Endometrial microvascular endothelial cells (primary cell): ENCODE results near the gene PTOV1. TPM values are rescaled to one million over a fixed set of nuclear protein-coding genes. Genes with fewer than 3 reads are reported as not detected.

Experiments
- in situ Hi-C: cut with HindIII; loops from 2 replicates; pipeline ENCODE4 v1.10.0; 2017; ENCODE audit warnings: low sequenced_read_pairs, low pct_unique_long_range_greater_than_20kb; ENCODE audit errors: inconsistent ontology term
- total RNA-seq: library from RNA; depleted of rRNA; stranded (reverse); fragments of >200 nt; gene quantifications from one replicate; pipeline ENCODE4 v1.2.3, GENCODE V29; 2015; ENCODE audit errors: inconsistent ontology term

Gene PTOV1
- total RNA-seq, 1 donor from 2014 or later: 59.8 TPM

DNA sequence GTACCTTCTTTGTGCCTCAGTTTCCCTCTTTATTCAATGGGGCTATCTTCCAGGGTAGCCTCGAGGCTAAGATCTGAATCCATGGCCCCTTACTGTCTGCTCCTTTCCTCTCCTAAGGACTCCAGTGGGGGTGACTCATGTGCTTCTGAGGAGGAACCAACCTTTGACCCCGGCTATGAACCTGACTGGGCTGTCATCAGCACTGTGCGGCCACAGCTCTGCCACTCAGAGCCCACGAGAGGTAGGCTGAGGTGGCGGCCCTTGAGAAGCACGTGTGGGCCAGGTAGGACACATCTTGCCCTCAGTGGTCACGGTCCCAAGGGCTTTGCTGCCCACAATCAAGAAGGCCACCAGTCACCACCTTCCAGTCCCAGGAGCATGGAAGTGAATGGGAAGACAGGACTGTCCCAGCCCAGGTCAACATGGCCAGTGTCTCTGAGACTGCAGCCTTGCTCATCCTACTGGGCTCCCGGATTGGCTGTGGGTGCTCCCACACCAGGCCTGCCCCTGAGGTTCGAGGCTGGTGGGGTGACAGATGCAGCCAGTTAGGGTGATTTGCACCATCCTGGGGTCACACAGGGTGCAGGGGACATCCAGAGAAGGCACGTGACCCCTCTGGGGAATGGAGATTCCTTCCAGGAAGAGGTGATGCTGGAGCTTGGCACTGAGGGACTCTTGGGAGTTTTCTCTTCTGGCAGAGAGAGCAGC lies 29.4 kb downstream of the PTOV1 start:
- in situ Hi-C loops: no loop called here

DNA sequence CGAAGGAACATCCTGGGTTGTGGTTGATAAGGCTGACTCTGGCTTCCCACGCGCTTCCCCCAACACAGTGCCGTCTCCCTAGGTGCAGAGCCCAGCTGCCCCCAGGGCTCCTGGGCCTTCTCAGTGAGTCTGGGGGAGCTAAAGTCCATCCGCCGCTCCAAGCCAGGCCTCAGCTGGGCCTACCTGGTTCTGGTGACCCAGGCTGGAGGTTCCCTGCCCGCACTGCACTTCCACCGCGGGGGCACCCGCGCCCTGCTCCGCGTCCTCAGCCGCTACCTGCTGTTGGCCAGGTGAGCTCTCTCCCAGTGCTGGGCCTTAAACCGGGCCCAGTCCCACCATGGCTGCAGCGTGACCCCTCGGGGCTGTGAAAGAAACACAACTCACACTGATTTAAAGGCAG lies 30.2 kb downstream of the PTOV1 start:
- in situ Hi-C loops: no loop called here

DNA sequence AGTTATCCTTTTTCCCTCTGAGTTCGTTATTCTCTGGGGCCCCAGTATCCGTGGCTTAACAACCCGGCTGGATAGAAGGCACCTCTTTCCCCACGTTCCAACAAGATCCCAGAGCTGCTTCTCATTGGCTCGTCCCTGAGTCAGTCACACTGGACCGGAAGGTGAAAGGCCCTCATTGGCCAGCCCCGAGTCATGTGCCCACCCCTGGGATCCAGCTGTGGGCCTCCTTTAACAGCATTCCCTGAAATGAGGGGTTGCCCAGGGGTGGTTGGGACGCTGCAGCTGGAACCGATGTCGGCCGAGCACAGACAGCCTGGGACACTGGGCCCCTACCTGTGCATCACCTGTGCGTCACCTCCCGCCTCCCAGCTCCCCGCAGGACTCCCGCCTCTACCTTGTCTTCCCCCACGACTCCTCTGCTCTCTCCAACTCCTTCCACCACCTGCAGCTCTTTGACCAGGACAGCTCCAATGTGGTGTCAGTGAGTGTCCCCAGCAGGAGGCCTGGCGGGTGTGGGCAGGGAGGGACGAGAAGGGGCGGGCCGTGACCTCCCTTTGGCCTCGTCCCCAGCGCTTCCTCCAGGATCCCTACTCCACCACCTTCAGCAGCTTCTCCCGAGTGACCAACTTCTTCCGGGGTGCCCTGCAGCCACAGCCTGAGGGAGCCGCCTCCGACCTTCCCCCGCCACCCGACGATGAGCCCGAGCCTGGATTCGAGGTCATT lies 30.9 kb downstream of the PTOV1 start:
- in situ Hi-C loops: no loop called here

DNA sequence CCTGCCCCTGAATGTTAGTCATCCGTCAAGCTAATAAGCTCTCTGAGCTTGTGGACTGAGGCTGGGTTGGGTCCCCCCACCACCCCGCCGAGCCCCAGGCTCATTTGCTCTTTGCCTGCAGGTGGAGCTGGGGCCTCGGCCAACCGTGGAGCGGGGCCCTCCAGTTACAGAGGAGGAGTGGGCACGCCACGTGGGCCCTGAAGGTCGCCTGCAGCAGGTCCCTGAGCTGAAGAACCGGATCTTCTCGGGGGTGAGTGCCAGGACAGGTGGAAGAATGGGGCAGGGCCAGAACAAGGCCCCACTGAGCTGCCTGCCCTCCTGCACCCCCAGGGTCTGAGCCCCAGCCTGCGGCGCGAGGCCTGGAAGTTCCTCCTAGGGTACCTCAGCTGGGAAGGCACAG lies 31.7 kb downstream of the PTOV1 start:
- in situ Hi-C loops: no loop called here

DNA sequence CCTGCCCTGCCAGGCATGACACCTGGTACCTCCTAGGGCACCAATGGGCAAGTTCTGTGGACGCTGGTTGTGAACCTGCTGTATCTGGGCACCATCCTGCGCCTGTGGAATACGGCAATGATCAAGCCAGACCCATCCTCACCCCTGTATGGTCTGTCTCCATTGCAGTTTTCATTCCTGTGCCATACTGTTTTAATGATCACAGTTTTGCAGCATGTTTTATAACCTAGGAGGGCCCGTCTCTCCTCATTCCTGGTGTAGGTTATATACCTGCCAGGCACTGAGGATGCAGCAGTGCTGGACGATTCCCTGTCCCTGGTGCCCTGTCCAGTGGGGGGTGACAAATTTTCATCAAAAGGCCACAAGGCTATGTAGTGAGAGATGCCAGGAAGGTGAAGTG lies 32.1 kb downstream of the PTOV1 start:
- in situ Hi-C loops: no loop called here

DNA sequence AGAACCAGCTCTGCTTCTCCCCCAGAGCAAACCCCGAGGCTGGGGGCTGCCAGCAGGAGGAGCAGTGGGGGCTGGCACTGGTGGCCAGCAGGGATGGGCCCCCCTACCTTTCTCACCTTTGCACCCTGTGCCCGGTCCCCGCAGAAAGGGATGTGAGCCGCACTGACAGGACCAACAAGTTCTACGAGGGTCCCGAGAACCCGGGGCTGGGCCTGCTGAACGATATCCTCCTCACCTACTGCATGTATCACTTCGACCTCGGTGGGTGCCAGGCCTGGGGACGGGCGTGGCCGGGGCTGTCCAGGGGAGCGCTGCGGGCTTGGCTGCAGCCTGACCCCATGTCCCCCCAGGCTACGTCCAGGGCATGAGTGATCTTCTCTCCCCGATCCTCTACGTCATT lies 33.1 kb downstream of the PTOV1 start:
- in situ Hi-C loops: no loop called here

DNA sequence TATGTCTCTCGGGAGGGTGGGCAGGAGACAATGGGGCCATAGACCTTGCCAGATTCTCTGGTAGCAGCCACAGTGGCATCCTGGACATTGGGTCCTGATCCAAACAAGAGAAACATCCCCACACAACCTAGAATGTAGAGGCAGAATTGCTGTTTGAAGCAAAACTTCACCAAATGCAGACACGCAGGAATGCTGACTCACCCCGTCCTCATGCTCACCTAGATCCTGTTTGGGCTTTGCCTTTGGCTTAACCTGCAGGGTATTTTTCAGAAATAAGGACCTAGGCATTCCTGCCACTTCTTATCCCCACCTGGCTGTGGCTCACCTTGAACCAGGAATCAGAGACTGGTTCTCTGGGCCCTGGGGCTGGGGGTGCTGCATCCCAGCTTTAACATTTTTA lies 33.8 kb downstream of the PTOV1 start:
- in situ Hi-C loops: no loop called here

DNA sequence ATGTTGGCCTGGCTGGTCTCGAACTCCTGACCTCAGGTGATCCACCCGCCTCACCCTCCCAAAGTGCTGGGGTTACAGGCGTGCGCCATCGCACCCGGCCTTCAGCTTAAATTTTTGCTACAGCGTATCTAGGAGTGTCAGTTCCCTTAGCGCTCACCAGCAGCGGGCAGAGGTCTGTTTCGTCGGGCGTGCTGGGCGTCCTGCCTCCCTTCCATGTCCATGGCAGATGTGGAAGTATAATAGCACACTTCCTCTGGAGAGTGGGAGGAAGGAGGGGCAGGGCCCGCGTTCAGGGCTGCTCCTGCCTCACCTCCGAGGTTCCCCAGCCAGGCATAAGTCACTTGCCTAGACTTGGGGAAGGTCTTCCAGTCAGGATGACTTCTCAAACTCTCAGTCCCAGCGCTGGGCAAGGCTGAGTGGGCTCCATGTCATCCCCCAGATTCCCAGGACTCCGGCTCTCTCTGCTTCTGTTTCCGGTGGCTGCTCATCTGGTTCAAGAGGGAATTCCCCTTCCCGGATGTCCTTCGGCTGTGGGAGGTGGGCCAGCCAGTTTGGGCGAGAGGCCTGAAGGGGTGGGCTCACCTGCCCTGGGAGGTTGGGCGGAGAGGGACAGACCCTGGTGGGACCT lies 36.2 kb downstream of the PTOV1 start:
- in situ Hi-C loops: no loop called here

DNA sequence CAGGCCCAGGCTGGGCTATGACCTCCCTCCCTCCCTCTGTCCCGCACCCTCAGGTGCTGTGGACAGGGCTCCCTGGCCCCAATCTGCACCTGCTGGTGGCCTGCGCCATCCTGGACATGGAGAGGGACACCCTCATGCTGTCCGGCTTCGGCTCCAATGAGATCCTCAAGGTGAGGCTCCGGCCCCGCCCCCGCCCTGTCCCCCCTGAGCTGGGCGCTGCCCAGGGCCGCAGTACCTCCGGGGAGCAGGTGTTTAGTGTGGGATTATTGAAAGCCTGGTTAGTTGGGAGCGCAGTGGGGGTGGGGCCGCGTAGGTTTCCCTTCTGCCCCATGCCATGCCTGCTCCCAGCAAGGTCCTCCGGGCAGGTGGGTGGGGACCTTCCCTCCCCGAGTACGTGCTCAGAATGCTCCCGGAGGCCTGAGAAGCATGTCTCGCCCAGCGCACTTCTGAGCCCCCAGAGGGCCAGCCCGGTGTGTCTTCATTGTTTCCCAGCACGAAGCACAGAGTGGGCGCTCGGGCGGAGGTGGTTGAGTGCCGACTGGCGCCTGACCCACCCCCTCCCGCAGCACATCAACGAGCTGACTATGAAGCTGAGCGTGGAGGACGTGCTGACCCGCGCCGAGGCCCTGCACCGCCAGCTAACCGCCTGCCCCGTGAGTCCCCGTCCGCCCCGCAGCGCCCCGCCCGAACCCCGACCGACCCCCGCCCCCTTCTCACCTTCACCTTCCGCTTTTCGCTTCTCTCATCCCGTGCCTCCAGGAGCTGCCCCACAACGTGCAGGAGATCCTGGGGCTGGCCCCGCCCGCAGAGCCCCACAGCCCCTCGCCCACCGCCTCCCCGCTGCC lies 36.9 kb downstream of the PTOV1 start:
- in situ Hi-C loops: no loop called here

DNA sequence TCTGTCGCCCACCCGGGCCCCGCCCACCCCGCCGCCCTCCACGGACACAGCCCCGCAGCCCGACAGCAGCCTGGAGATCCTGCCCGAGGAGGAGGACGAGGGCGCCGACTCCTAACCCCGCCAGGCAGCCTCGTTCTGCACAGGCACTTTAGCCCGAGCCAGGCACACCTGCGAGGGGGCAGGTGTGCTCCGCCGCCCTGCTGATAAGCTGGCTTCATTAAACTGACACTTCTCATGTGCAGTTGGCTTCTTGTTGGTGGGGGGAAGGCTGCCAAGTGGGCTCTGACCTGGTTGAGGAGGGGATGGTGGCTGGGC lies 37.5 kb downstream of the PTOV1 start:
- in situ Hi-C loops: no loop called here

DNA sequence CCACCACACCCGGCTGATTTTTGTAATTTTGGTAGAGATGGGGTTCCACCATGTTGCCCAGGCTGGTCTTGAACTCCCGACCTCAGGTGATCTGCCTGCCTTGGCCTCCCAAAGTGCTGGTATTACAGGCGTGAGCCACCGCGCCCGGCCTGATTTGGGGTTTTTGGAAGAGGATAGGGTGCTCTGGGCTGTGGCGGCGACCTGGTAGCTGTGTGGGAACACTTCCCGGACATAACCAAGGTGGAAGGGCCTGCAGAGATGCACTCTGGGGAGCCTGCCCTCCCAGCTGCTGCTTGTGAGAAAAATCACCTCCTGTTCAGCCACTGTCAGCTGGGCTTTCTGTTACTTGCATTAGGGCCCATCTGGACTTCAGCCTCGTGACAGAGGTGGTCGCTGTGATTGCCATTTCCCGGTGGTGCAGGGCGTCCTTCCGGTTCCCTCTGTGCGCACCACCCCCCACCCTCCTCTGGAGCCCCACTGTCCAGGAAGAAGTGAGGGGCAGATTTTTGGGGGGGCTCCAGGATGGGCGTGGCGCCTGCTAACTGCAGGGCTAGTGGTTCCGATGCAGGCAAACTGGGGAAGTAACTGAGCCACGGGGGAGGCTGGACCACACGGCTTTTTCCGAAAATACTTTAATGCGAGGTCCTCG lies 38.2 kb downstream of the PTOV1 start:
- in situ Hi-C loops: no loop called here

DNA sequence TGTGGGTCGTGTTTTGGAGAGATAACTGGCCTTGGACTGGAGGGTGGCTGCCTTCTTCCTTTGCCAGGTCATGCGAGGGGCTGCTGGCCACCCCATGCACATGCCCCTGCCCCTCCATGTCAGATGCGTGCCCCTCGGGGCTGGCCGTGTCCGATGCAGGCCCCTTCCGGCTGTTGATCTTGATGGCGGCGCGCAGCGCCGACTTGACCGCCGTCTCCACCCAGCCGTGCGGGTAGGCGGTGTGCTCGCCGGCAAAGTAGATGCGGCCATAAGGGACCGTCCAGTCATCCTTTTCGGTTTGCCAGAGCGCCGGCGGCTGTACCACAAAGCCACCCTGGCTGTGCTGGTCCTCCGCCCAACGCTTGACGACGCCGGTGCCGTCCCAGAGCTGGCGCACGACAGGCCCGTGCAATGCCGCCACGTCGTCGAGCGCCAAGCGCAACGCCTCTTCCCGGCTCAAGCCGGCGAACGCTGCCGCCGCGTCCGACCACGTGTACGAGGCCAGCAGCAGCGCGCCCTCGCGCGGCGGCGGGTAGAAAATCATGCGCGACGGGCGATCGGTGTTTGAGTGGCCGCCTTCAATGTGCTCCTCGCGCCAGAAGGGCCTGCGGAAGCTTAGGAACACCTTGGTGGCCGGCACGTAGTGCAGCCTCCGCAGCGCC lies 38.9 kb downstream of the PTOV1 start:
- in situ Hi-C loops: no loop called here

DNA sequence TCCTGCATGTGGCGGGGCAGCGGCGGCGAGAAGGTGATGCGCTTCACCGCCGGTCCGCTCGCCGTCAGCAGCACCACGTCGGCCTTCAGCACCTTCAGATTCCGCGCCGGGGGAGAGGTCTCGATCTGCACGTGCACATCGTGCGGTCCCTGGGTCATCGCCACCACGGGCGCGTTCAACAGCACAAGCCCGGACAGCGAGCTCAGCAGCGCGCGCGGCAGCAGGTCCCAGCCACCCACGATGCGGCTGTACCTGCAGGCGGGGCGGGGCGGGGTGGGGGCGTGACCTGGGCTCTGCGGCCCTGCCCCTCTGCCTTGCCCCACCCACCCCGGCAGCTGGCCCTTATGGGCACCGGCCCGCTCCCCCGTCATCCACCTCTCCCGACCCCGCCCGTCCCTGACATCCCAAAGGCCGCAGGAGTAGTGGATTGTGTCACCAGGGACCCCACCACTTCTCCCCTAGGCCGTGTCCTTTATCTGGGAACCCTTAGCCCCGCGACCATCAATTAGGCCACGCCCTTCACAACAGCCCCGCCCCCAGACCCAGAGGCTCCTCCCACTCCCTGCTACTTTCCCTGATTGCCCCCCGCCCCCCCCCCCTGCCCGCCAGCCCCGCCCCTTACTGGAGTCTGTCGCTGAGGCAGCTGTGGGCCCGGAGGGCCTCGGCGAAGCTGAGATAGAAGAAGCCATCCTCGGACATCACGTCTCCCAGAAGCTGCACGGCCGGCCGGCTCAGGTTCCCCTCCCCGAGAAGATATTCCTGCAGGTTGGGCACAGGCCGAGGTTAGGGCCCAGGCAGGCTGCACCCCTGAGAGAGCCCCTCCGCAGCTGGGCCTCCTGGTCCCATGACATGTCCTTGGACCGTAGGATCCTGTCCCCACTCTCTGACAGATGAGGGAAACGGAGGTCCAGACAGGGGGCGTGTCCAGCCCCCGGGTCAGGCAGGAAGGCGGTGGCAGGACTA lies 39.7 kb downstream of the PTOV1 start:
- in situ Hi-C loops: no loop called here

DNA sequence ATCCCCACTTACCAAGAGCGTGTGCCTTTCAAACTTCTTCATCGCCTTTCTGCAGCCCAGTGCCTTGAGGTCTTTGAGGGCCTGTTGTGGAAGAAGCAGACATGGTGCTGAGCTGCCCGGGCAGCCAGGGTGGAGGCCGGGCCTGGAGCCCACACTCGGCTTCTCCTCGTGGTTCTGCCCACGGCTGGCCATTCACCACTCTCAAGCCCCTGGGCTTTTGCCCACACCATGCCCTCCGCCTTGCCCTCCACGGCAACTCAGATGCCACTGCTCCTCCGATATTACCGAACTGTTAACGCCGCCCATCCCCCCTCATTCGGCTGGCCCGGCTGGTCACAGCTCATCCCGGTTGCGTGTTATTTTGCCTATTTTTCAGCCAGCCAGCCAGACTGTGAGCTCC lies 40.4 kb downstream of the PTOV1 start:
- in situ Hi-C loops: no loop called here

DNA sequence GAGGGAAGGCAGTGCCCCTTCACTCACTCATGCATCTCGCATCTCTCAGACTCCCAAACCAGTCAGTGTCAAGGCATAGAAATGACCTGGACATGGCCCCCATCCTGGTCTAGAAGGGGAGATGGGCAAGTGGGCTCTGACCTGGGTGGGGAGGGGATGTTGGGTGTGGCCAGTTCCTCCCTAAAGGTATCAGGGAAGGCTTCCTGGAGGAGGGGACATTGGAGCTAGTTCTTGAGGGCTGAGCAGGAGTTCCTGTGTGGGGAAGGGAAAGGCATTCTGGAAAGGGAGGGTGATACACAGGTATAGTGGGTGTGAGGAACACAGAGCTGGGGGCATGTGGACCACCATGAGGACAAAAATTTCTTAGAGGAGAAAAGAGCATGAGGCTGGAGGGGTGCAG lies 41.8 kb downstream of the PTOV1 start:
- in situ Hi-C loops: no loop called here

DNA sequence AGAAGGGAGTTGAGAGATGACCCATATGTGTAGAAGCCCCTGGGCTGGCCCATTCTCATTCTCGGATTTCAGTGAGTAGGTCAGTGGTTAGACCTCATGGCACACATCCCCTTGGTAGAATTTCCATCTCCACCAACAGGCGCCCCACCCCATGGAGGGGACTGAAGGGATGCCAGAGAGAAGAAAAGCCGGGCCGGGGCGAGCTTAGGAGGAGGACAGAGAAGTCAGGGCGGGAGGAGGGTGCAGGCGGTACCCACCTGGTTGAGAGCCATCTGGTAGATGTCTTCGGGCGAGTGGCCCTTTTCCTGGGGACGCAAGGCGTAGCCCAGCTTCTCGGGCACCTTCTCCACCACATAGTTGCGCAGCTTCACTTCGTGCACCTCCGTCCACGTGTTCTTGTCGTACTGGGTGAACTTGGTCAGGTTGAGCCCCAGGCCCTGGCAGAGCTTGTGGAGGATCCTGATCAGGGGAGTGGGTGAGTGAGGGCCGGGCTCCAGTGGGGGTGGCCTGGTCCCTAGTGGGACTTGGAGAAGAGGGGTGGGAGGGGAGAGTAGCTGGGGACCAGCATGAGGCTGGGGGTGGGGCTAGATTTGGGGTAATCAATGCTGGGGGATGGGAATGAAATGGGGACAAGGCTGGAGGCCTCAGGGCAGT lies 43.2 kb downstream of the PTOV1 start:
- in situ Hi-C loops: no loop called here

DNA sequence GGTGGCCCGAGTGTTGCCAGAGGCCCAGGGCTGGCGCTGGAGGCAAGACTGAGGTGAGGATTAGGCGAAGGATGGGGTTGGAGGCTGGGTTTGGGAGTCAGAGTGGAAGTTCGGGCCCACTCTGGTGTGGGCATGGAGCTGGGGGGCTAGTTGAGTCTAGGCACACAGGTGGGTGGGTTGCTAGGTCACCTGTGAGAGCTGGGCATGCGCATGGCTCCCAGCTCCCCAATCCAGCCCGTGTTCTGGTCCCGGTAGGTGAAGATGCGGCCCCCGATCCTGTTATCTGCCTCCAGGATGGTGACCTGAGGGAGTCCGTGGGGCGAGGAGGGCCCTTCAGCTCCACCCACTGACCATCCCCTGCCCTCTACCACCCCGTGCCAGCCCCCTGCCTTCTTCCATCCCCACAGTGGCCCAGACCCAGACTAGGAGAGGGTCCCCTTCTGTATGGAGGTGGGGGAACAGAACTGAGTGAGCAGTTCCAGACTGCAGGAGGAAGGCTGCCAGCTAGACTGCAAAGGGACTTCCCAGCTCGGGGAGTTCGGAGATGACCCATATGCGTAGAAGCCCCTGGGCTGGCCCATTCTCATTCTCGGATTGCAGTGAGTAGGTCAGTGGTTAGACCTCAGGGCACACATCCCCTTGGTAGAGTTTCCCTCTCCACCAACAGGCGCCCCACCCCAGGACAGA lies 44.1 kb downstream of the PTOV1 start:
- in situ Hi-C loops: no loop called here
